Activated CD4-positive, alpha-beta T cell treated with anti-CD3 and anti-CD28 coated beads, Interleukin-10, Interleukin-2, amounts not matched to agents 100 ng/mL and 50 ng/mL, durations not matched to agents 16 hours and 8 hours (primary cell): ENCODE data around the gene PROCR.
"Not testable (repeated sequence)": the region's sequence is repeated elsewhere in the genome, so short reads cannot be mapped to it uniquely, and the experiment has no call there.

Source experiments
- DNase-seq: peaks from one replicate; pipeline ENCODE4 v3.0.0-alpha.2; 2020

Gene PROCR

DNA sequence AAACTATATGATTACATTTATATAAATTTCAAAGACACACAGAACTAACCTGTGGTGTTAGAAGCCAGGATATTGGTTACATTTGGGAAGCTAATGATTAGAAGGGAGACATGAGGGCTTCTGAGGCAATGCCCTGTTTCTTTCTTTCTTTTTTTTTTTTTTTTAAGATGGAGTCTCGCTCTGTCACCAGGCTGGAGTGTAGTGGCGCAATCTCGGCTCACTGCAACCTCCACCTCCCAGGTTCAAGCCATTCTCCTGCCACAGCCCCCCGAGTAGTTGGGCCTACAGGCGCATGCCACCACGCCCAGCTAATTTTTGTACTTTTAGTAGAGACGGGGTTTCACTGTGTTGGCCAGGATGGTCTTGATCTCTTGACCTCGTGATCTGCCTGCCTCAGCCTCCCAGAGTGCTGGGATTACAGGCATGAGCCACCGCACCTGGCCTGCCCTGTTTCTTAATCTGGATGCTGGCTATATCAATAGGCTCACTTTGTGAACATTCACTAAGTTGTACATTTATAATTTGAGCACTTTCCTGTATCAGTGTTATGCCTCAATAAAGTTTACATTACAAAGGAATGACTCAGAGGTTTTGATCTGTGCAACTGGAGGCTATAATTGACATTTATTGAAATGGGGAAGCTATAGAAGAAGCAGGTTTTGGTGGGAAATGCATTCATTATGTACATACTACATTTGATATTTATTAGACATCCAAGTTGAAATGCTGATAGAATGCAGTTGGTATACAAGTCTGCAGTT, 21.3 kb downstream of the PROCR start:
- not testable (repeated sequence) for DNase-seq

GRCh38 chr20:35196313-35196712, 24.4 kb downstream of the PROCR start:
- DNase-seq = no peak

- DNase-seq = no peak
Measured at GRCh38 chr20:35199740-35200139, 27.9 kb downstream of the PROCR start.

GRCh38 chr20:35200267-35200666, 28.4 kb downstream of the PROCR start:
- DNase-seq = peak; percentile 6

DNA sequence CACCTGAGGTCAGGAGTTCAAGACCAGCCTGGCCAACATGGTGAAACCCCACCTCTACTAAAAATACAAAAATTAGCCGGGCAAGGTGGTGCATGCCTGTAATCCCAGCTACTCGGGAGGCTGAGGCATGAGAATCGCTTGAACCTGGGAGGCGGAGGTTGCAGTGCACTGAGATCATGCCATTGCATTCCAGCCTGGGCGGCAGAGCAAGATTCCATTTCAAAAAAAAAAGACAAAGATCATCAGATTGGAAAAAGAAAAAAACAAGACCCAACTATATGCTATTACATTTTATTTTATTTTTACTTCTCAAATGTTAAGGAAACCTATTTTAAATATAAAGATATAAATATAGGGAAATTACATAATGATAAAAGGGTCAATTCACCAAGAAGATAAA, 29.6 kb downstream of the PROCR start:
- DNase-seq = not testable (repeated sequence)

DNA sequence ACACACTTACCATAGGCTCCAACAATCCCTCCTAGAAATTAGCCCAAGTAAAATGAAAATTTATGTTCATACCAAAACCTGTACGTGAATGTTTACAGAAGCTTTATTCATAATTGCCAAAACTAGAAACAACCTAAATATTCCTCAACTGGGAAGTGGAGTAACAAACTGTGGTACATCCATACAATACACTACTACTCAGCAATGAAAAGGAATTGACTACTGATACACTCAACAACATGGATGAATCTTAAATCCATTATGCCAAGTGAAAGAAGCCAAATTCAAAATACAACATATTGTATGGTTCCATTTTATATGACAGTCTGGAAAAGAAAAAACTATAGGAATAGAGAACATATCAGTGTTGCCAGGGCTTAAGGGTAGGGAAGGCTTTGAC, 34.9 kb downstream of the PROCR start:
- no peak for DNase-seq

DNA sequence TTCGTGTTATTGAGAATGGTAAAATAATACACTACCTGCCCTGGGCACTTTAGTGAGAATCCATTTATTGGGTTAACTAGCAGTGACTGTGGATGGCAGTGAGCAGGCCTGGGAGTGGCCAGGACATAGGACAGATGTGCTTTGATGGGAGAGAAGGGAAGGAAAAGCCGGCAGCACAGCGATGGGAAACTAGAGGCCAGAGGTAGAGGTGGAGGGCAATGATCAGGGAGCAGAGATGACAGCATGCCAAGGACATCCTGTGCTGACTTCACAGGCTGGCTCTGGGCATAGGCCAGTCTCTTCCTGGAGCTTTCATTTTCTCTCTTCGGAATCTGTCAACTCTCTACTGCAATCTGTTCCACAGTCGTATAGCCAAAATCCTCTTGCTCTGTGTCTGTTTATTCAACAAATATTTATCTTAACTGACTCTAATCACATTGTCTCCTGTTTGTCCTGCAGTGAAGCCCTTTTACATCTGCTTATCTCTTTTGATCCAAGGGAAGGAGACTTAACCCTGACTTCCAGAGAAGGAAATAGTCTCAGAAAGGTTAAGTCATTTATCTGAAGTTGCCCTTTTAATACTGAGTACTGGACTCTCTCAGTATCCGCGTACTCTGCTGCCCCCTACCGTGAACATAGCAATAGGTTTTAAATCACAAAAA, 36.2 kb downstream of the PROCR start:
- peak; percentile 80 for DNase-seq

GRCh38 chr20:35215066-35215956, 43.4 kb downstream of the PROCR start:
- DNase-seq = no peak

DNA sequence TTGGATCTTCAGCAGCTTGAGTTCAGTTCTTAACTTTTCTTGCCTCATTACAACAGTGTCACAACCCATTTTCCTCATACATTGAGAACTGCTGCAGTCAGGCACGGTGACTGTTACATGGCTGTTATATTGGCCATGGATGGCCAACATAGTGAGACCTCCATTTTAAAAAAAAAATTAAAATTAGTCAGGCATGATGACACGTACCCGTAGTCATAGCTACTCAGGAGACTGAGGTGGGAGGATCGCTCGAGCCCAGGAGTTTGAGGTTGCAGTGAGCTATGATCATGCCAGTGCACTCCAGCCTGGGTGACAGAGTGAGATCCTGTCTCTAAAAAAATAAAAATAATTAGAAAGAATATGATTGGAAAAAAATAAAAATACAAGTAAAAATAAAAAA, 44.7 kb downstream of the PROCR start:
- DNase-seq = no peak

- DNase-seq = no peak
Measured at GRCh38 chr20:35223941-35224340, 52.1 kb downstream of the PROCR start.

DNA sequence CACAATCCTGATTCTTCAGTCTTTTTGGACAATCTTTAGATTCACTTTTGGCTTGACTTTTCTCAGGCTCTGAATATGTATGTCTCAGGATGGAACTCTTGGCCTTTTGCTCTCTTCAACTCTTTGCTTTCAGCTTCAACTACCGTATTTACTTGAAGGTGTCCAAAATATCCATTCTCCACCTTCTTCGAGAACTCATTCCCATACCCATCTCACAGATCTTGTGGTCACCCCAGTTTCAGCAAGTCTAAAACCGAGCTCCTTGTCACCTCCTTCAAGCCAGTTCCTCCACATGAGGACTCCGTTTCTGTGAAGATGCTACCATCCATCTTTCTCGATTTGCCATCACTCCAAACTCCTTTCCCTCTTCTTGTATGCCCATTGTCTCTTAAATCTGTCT, 52.7 kb downstream of the PROCR start:
- DNase-seq = no peak

DNA sequence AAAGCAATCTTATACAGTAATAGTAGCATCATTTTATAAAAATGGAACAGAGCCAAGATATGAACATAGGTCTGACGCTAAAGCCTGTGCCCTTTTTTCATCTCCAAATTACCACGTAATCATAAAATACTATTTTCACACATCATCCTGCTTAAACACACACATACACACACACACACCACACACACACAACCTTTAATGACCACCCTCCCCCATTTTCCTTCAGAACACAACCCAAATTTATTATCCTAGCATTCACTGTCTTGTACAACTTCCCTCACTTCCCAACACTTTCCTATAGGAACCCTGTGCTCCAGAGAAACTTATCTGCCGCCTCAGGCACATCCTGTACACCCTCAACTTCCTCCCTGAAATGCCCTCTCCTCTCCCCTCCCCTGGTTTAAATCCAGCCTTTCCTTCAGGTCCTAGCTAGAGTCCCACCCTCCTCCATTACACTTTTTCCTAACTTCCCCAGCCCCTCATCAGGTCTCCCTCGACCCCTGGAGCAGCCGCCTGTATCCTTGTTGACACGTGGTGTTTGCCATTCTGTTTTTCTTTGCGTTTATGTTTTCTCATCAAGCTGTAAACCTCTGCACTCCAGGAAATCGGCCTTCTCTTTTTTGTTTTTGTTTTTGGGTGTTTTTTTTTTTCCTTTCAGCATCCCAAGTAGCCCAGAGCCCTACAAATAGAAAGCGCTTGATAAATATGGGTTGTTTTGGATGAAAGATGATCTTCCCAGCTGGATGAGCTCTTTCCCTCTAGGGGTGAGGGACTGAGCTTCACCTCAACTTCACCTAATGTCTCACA, 53.6 kb downstream of the PROCR start:
- no peak for DNase-seq

- DNase-seq = no peak
Measured at GRCh38 chr20:35226126-35226883, 54.4 kb downstream of the PROCR start, which contains the start of gene MMP24. TSS of gene MMP24 (plus strand) at chr20:35226690. CDS start at chr20:35226739, 49 bp downstream.
